GM19397 (cell line): Measurements from ENCODE around the gene FAM124B.

Source experiments
- ATAC-seq: cut with Tn5 transposase; IDR thresholded peaks from one replicate; pipeline ENCODE4 v1.9.1; 2021; ENCODE audit warnings: mild to moderate bottlenecking, moderate library complexity; ENCODE audit not compliant: unreplicated experiment

Gene FAM124B, protein sequence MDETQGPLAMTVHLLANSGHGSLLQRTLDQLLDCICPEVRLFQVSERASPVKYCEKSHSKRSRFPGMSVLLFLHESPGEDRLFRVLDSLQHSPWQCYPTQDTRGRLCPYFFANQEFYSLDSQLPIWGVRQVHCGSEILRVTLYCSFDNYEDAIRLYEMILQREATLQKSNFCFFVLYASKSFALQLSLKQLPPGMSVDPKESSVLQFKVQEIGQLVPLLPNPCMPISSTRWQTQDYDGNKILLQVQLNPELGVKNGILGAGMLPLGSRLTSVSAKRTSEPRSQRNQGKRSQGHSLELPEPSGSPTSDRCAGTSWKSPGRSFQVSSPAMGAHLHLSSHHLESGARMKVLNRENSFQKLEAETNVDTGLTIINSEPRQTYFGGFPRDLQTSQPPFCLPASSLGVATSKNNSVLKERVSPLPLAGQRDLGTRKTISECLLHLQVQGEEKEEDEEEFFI

GRCh38 chr2:224401641-224402342, at the start of gene FAM124B:
FAM124B (minus strand) TSS chr2:224402107; CDS start chr2:224401768, 339 bp downstream.
- peak; percentile 47 for ATAC-seq

GRCh38 chr2:224449212-224450147, 47.6 kb upstream of the FAM124B start:
- ATAC-seq: no peak

- no peak for ATAC-seq
Measured at GRCh38 chr2:224448236-224448635, 46.3 kb upstream of the FAM124B start.

DNA sequence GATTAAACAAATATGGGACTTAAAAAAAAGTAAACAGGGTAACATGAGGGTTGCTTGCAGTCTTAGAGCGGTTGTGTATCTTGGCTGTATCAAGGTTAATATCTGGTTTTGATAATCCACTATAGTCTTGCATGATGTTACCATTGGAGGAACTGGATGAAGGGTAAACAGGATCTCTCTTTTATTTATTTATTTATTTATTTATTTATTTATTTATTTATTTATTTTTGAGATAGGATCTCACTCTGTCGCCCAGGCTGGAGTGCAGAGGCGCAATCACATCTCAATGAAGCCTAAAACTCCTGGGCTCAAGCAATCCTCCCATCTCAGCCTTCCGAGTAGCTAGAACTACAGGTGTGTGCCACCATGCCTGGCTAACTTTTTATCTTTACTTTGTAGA, 42.9 kb upstream of the FAM124B start:
- no peak for ATAC-seq

- ATAC-seq: no peak
Measured at GRCh38 chr2:224444021-224444420, 42.1 kb upstream of the FAM124B start.

GRCh38 chr2:224442071-224442967, 40.4 kb upstream of the FAM124B start:
- ATAC-seq: peak; percentile 63

DNA sequence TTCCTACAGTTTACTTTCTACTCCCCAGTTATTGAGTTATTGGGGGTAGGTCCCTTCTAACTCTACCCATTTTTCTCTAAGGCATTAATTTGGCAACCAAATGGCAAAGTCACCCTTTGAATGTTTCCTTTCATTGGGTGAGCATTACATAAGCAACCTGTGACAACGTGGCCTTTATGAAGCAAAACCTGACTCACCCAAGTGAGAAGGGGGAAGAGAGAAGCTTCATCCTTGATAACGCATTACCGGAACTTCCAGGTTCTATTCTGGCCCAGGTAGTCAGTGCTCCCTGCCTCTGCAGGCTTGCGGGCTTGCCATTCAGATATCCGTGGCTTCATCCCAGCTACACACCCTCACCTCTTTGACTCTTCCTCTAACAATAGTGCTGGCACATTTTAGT, 39.1 kb upstream of the FAM124B start:
- no peak for ATAC-seq

GRCh38 chr2:224438726-224439125, 36.8 kb upstream of the FAM124B start:
- ATAC-seq: no peak

DNA sequence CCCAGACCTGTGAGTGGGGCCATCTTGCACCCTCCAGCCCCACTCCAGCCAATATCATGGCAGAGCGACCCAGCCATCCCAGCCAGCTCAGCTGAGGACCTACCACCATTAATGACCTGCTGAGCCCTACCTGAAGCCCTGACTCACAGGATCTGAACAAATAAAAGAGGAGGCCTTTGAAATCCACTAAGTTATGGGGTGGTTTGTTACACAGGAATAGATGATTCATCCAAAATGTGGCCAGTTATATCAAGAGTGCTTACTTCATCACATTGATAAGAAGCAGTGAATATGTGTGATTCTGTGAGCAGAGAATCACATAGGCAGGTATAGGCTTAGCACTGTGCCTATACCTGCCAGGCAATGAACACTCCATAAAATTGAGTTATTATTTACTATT, 34.7 kb upstream of the FAM124B start:
- ATAC-seq: no peak

DNA sequence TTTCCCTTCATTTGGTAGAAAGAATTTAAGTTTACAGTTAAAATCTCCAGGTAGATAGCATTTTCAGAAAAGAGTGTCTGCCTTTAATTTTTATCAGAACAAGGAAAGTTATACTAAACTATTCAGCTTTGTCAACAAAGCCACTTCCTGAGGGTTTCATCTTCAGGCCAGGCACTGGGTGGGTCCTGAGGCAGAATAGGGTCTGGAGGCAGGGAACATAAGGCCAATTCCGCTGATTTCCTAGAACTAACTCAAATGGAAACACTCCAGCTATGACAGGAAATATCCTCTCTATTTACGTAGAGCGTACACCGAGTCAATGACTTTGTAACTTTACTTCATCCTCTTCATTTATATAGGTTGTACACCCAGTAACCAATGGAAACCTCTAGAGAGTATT, 32.7 kb upstream of the FAM124B start:
- ATAC-seq: no peak

DNA sequence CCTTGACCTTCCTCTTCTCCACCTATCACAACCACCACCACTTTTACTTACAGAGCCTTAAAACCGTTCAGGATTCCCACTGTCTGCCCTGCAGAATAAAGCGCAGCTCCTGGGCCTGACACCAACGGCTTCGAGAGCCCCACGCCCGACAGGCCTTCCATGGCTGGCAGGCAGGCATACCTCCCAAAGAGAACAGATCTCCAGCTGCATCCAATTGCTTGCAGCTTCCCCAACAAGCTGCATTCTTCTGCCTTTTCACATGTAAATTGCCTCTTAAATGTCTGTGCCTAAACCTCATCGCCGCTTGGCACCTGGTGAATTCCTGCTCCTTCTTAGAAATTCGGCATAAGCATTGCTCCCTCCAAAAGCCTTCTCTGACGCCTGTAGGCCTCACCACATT, 31.5 kb upstream of the FAM124B start:
- ATAC-seq: no peak

GRCh38 chr2:224432003-224432579, 30.2 kb upstream of the FAM124B start:
- ATAC-seq: no peak

DNA sequence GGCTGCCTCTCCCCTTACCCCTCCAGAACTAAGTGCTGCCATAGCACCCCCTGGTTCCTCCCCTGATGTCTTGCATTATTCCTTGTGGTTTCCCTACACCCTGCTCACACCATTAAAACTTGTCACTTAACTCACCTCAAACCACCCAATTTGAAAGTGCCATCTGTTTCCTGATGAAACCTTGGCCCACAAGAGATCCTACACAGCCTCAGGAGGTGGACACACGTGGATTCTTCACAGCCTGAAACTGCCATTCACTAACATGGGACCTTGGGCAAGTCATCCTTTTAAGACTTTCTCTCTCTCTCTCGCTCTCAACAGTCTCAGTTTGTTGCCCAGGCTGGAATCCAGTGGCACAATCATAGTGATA, 27.5 kb upstream of the FAM124B start:
- no peak for ATAC-seq

GRCh38 chr2:224428787-224429440, 27.0 kb upstream of the FAM124B start:
- no peak for ATAC-seq

GRCh38 chr2:224427471-224427870, 25.6 kb upstream of the FAM124B start:
- ATAC-seq: no peak

DNA sequence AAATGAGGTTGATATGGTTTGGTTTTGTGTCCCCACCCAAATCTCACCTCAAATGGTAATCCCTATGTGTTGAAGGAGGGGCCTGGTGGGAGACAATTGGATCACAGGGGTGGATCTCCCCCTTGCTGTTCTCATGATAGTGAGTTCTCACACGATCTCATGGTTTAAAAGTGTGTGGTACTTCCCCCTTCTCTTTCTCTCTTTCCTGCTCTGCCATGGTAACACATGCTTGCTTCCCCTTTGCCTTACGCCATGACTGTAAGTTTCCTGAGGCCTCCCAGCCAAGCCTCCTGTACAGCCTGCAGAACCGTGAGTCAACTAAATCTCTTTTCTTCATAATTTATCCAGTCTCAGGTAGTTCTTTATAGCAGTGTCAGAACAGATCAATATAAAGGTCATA, 24.7 kb upstream of the FAM124B start:
- ATAC-seq: no peak

GRCh38 chr2:224421065-224421464, 19.2 kb upstream of the FAM124B start:
- ATAC-seq: no peak

- ATAC-seq: no peak
Measured at GRCh38 chr2:224417947-224418346, 16.0 kb upstream of the FAM124B start.

DNA sequence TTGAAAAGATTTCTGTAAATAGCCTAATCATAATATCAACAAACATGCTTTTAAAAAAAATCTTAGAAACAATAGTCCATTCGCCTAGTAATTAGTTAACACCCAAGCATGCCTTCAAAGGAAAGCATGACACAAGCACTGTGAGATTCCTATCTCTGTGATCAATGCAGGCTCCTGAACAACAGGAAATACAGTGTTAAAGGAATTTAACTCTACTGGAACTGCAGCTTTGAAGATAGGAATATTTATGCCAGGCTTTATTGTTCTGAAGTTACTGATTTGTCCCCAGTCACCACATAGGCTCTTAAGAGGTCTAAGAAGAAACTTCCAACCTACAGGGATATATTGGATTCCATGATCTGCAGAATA, 15.4 kb upstream of the FAM124B start:
- no peak for ATAC-seq
